ENCODE data around the gene NOTCH2.
"Not testable (repeated sequence)": the region's sequence is repeated elsewhere in the genome, so short reads cannot be mapped to it uniquely, and the experiment has no call there.

Gene NOTCH2

DNA sequence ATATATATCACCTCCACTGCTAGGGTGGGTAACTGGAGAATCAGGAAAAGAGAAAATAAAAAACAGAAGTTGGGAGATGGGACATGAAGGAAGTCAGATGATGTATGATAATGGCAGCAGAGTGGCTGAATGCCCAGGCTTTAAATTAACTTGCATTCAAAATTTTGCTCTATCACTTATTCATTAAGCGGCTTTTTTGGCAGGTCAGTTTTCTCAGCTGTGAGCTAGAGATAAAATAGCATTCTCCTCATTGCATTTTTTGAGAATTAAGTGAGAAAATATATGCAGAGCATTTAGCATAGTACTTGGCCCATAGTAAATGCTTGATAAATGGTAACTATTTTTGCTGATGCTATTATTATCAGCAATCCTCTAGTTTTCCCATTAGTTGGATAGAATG, 32.1 kb upstream of the NOTCH2 start:
- not testable (repeated sequence) for H3K4me3 ChIP-seq (ENCODE audit: low read depth, low read length); H3K36me3 ChIP-seq (ENCODE audit: control insufficient read depth, insufficient read depth, low read length); H3K27ac ChIP-seq (ENCODE audit: low read depth, low read length); H3K27me3 ChIP-seq (ENCODE audit: control insufficient read depth, insufficient read depth, low read length); H3K9me3 ChIP-seq (ENCODE audit: control insufficient read depth, insufficient read depth, low read length); H3K9ac ChIP-seq (ENCODE audit: low read depth, low read length); H3K4me1 ChIP-seq (ENCODE audit: control insufficient read depth, insufficient read depth, low read length)

DNA sequence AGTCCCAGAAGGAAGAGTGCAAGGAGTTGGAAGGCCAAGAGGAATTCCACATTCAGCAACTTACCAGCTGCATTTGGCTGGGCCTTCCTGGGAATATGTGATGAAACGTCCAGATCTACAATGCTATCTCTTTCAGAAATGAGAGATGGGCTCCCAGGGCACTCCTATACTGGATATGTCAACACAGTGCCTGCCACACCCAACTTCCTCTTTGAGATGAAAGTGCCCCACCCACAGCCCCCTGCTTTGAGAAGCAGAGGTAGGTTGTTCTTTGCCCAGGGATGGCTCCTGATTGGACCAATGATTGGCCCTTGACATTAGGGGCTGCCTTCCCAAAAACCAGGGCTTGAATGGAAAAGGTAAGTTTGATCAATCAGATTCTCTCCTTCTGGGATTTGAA, 31.1 kb upstream of the NOTCH2 start:
- H3K4me1 ChIP-seq (ENCODE audit: control insufficient read depth, insufficient read depth, low read length) = not testable (repeated sequence)

DNA sequence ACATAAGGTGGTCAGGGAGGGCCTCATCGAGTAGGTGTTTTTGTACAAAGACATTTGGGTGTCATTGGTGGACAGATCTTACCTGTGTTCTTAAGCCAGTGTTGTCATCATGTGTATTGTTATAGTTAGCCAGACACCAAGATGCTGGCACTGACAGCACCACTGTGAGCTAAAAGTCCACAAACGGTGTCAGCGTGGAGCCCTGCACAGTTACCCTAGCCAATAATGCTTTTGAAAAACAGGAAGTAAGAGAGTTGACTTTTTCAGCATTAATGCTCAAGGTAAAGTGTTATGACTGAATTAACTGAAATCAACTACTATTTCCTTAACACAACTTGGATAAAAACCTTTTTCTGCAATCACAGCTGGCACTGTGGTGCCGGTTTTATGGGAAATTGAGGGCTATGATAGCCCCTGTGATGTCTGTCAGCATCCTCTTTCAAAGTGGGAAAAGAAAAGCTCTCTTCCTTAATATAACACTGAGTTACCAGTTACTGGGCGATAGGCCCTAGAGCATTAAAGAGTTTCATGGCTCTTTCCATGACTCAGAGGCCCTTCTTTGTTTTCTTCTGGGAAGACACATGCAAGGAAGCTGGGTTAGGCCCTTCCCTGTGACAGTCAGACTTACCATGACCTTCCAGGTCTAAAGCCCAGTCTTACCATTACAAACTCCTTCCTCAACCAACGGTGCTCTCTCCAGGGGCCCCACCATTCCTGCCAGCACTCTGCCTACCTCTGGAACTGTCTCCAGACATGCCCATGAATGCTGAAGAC, 29.7 kb upstream of the NOTCH2 start:
- not testable (repeated sequence) for H3K4me3 ChIP-seq (ENCODE audit: low read depth, low read length); H3K9me3 ChIP-seq (ENCODE audit: control insufficient read depth, insufficient read depth, low read length); H3K27me3 ChIP-seq (ENCODE audit: control insufficient read depth, insufficient read depth, low read length); H3K27ac ChIP-seq (ENCODE audit: low read depth, low read length); H3K9ac ChIP-seq (ENCODE audit: low read depth, low read length); H3K36me3 ChIP-seq (ENCODE audit: control insufficient read depth, insufficient read depth, low read length); H3K4me1 ChIP-seq (ENCODE audit: control insufficient read depth, insufficient read depth, low read length)

More for the DNA sequence above, 31.1 kb upstream of the NOTCH2 start:
- not testable (repeated sequence) for H3K9ac ChIP-seq (ENCODE audit: low read depth, low read length); H3K36me3 ChIP-seq (ENCODE audit: control insufficient read depth, insufficient read depth, low read length); H3K9me3 ChIP-seq (ENCODE audit: control insufficient read depth, insufficient read depth, low read length); H3K27me3 ChIP-seq (ENCODE audit: control insufficient read depth, insufficient read depth, low read length); H3K4me3 ChIP-seq (ENCODE audit: low read depth, low read length); H3K27ac ChIP-seq (ENCODE audit: low read depth, low read length)

DNA sequence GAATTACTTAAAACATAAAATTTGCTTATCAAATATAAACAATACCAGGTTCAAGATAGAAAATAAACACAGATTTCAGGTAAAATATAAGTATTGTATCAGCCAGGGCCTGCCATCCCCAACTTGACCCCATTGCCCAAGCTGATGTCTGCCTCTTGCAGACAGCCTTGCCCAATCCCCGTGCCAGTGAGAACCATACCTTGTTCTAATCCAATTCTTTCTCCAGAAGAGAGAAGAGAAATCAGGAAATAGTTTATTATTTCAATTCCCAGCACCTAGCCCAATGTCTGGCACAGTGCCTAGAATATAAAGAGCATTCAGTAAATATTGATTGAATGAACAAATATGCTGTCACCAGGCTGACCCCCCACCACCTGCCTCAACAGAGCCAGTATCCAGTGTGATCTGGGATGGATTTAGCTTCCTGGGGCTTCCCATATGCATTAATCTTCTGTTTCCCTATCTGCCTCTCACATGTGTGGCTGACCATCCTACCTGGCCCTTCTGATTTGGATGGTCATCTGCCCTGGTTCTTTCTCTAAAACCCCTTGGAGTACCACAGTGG, 27.6 kb upstream of the NOTCH2 start:
- H3K4me1 ChIP-seq (ENCODE audit: control insufficient read depth, insufficient read depth, low read length); H3K9ac ChIP-seq (ENCODE audit: low read depth, low read length); H3K27ac ChIP-seq (ENCODE audit: low read depth, low read length); H3K36me3 ChIP-seq (ENCODE audit: control insufficient read depth, insufficient read depth, low read length); H3K4me3 ChIP-seq (ENCODE audit: low read depth, low read length); H3K27me3 ChIP-seq (ENCODE audit: control insufficient read depth, insufficient read depth, low read length); H3K9me3 ChIP-seq (ENCODE audit: control insufficient read depth, insufficient read depth, low read length): not testable (repeated sequence)

DNA sequence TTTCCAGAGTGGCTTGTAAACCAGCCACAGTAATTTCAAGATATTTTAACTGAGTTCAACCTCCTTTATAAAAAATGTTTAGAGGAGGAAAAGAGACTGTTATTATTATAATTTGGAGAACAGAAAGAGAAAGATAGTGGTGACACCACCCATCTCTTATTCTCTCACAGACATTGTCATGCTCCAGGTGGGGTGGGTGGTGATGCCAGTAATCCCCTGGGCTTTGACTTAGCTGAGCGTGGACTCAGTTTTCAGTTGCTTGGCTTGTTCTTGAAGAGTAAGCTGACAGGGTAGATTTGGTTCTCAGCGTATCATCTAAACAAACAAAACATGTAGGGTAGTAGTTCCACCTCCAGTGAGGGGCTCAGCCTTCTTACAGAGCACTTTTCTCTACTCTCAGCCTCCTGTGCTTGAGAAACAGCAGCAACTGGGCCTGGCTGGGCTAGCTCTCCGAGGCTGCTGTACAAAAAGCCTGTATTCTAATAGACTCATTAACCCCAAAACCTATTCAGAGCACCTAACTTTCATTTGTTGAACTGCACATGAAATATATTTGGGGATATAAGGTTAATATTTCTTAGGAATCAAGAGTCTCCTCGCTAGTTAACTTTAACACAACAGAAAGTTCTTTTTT, 24.2 kb upstream of the NOTCH2 start:
- not testable (repeated sequence) for H3K36me3 ChIP-seq (ENCODE audit: control insufficient read depth, insufficient read depth, low read length); H3K9me3 ChIP-seq (ENCODE audit: control insufficient read depth, insufficient read depth, low read length); H3K4me1 ChIP-seq (ENCODE audit: control insufficient read depth, insufficient read depth, low read length); H3K9ac ChIP-seq (ENCODE audit: low read depth, low read length); H3K27me3 ChIP-seq (ENCODE audit: control insufficient read depth, insufficient read depth, low read length); H3K27ac ChIP-seq (ENCODE audit: low read depth, low read length); H3K4me3 ChIP-seq (ENCODE audit: low read depth, low read length)

DNA sequence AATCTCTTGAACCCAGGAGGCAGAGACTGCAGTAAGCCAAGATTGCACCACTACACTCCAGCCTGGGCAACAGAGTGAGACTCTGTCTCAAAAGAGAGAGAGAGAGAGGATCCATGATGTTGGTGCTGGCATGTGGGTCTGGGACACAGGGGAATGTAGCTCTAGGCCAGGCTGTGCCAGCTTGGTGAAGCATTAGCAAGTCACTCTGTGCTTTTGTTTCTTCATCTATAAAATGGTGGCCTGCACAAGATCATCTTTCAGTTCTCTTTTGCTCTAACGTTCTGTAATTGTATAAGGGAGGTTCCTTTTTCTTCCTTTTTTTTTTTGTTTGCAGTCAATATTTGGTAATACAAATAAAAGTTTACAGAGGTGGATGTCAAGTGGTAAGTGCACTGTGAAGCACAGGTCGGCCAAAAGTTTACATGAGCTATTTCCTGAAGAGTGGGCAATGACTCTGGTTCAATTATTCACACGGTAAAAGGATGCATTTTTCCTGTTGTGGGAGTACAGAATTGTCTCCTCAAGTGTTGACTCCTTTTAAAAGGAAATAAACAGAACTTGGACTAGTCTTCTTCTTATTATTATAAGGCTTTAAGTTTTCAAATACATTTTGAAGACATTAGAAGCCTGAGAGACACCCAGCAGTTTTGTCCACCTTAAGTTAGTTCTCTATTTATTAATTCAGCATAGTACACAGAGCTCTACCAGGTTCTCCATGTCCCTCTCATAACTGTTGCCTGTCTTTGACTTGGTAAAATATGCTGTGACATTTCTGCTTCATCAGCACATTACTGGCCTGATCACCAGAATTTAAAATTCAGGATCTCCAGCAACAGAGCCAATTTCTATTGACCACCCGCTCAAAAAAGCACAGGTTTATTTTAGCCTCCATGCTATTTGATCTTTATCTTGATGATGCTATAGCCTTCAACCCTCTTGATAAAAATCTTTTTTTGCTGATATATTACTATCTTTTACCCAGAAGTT, 23.1 kb upstream of the NOTCH2 start:
- H3K9ac ChIP-seq (ENCODE audit: low read depth, low read length); H3K27me3 ChIP-seq (ENCODE audit: control insufficient read depth, insufficient read depth, low read length); H3K36me3 ChIP-seq (ENCODE audit: control insufficient read depth, insufficient read depth, low read length); H3K4me1 ChIP-seq (ENCODE audit: control insufficient read depth, insufficient read depth, low read length); H3K9me3 ChIP-seq (ENCODE audit: control insufficient read depth, insufficient read depth, low read length); H3K27ac ChIP-seq (ENCODE audit: low read depth, low read length); H3K4me3 ChIP-seq (ENCODE audit: low read depth, low read length): not testable (repeated sequence)

DNA sequence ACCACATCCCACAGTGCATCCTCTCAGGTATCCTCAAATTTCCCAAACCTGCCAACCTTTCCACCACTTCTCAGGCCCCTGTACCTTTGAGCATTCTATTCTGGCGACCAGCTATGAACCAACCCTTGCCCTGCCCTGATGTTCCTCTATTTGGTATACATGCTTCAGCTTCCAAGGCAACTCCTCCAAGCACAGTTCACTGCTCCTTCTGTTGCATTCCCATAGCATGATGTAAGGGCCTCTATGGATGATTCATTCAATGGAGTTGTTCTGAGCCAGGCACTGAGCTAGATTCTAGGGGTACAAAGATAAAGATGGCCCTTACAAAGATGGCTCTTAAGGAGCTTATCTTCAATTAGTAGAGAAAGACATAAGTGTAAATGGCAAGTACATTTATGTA, 21.4 kb upstream of the NOTCH2 start:
- not testable (repeated sequence) for H3K27ac ChIP-seq (ENCODE audit: low read depth, low read length); H3K4me1 ChIP-seq (ENCODE audit: control insufficient read depth, insufficient read depth, low read length); H3K36me3 ChIP-seq (ENCODE audit: control insufficient read depth, insufficient read depth, low read length); H3K9me3 ChIP-seq (ENCODE audit: control insufficient read depth, insufficient read depth, low read length); H3K4me3 ChIP-seq (ENCODE audit: low read depth, low read length); H3K9ac ChIP-seq (ENCODE audit: low read depth, low read length); H3K27me3 ChIP-seq (ENCODE audit: control insufficient read depth, insufficient read depth, low read length)

DNA sequence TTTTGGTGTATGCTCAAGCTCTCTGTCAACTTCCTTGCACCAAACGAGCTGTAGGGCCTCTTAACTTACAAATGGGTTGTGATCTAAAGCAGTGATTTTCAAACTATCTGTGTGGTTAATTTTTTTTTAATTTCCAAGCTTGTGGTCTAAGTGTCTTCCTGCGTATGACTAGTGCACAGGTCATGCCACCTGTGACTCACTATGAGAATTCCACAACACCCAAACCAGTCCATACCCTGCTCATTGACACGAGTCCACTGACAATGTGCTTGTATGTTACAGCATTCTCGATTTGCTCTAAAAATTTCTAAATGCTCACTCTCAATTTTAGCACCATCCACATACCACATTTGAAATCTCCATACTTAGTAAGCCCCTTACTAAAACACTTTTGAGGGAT, 18.5 kb upstream of the NOTCH2 start:
- not testable (repeated sequence) for H3K27me3 ChIP-seq (ENCODE audit: control insufficient read depth, insufficient read depth, low read length); H3K27ac ChIP-seq (ENCODE audit: low read depth, low read length); H3K9ac ChIP-seq (ENCODE audit: low read depth, low read length)

DNA sequence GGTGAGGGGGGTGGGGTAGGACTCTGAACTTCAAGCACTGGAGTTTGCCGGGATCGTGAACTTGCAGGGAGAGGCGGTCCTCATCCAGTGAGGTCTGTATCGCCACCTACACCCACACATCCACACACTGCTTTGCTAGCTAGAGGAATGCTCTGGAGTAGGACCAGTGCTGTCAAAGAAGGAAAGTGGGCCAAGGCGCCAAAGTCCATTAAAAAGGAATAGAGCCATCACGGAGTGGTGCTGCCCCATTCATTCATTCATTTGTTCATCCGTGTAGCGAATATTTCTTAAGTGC, 405 bp upstream of the NOTCH2 start:
- H3K4me3 ChIP-seq (ENCODE audit: low read depth, low read length); H3K27me3 ChIP-seq (ENCODE audit: control insufficient read depth, insufficient read depth, low read length); H3K36me3 ChIP-seq (ENCODE audit: control insufficient read depth, insufficient read depth, low read length); H3K9me3 ChIP-seq (ENCODE audit: control insufficient read depth, insufficient read depth, low read length); H3K27ac ChIP-seq (ENCODE audit: low read depth, low read length); H3K4me1 ChIP-seq (ENCODE audit: control insufficient read depth, insufficient read depth, low read length); H3K9ac ChIP-seq (ENCODE audit: low read depth, low read length): not testable (repeated sequence)

More for the DNA sequence above, 18.5 kb upstream of the NOTCH2 start:
- not testable (repeated sequence) for H3K9me3 ChIP-seq (ENCODE audit: control insufficient read depth, insufficient read depth, low read length); H3K4me1 ChIP-seq (ENCODE audit: control insufficient read depth, insufficient read depth, low read length); H3K4me3 ChIP-seq (ENCODE audit: low read depth, low read length); H3K36me3 ChIP-seq (ENCODE audit: control insufficient read depth, insufficient read depth, low read length)

DNA sequence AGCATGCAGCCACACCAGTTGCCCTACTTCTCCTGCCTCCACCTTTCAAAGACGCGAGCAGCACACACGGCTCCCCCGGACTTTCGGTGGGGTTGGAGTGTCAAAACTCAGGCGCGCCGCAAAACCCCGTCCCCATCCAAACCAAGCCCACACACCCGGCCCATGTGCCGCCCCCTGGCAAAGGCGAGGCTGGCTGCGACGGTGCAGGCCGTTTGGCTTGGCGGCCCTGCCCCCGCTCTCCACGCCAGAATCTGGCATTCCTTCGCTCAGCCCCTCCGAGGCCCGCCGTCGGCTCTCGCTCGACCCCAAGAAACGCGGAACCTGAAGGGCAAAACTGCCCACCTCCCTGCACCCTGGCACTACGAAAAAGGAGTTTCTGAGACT, 787 bp downstream of the NOTCH2 start:
- H3K9ac ChIP-seq (ENCODE audit: low read depth, low read length); H3K4me1 ChIP-seq (ENCODE audit: control insufficient read depth, insufficient read depth, low read length); H3K9me3 ChIP-seq (ENCODE audit: control insufficient read depth, insufficient read depth, low read length); H3K27me3 ChIP-seq (ENCODE audit: control insufficient read depth, insufficient read depth, low read length); H3K27ac ChIP-seq (ENCODE audit: low read depth, low read length); H3K36me3 ChIP-seq (ENCODE audit: control insufficient read depth, insufficient read depth, low read length): not testable (repeated sequence)
- peak overlapping the region; percentile 52 for H3K4me3 ChIP-seq (ENCODE audit: low read depth, low read length)

DNA sequence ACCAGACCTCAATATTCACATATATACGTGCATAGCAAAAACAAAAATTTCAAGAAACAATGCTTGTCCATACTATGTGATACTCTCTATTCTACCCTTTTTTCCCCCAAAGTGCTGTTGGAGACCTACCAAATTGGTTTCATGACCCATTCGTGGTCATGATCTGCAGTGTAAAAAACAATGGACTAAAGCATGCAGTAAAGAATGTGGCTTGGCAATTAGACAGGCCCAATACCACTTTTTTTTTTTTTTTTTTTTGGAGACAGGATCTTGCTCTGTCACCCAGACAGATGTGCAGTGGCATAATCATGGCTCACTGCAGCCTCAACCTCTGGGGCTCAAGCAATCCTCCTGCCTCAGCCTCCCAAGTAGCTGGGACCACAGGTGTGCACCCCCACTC, 21.3 kb downstream of the NOTCH2 start:
- not testable (repeated sequence) for H3K4me1 ChIP-seq (ENCODE audit: control insufficient read depth, insufficient read depth, low read length); H3K9me3 ChIP-seq (ENCODE audit: control insufficient read depth, insufficient read depth, low read length); H3K4me3 ChIP-seq (ENCODE audit: low read depth, low read length); H3K36me3 ChIP-seq (ENCODE audit: control insufficient read depth, insufficient read depth, low read length); H3K9ac ChIP-seq (ENCODE audit: low read depth, low read length); H3K27me3 ChIP-seq (ENCODE audit: control insufficient read depth, insufficient read depth, low read length); H3K27ac ChIP-seq (ENCODE audit: low read depth, low read length)

Measured in HUES48 (cell line).